NCI-H2196 treated with DMSO at 0.1 percent for 48 hours (cell line): ENCODE measurements around the gene ITPKB.

ENCODE experiments used
- DNase-seq: peaks from one replicate; lab custom pipeline; 2025; ENCODE audit not compliant: unreplicated experiment; lab: John Stamatoyannopoulos, UW

The ITPKB gene

GRCh38 chr1:226686440-226687425 is 52.3 kb downstream of the ITPKB start:
- DNase-seq = no peak

DNA sequence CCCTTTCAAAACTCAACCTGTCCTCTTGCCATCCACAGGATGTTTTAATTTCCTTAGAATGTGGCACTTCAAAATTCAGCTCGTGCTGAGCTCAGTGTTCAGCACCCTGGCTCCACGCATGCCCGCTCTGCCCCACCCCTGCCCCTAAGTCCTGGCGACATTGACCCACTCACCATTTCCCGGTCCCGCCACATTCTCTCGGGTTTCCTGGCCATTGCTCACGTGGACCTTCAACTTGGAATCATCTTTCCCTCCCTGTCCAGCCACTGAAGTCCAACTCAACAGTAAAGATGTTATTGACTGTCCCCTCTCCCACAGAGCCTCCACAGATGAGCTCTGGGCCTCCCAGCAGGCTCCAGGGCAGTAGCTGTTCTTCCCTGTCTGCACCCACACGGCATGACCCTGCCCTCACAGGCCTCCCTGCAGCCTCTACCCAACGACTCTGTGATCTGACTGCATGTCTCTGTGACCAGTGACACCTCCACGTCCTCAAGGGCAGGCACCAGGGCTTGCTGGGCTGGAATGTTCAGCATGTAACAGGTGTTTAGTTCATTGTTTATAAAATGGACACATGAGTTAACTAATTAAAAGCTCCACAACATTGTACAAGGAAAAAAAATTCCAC is 53.8 kb downstream of the ITPKB start:
- no peak for DNase-seq

DNA sequence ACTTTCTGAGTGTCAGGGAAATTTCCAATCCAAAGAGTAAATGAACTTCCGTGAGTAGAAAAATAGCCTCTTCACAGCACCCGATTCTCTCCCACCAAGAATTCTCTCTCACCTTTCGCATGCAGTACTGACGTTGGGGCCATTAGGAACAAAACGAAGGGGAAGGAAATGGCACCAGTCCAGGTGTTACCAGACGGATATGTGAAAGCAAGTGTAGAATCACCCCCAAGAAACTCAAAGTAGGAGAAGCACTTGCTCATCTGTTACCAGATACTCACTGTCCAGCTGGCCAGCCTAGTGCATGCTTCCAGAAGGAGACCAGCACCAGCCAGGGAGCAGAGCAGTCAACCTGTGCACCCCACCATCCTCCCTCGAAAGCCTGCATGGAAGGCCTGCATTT is 55.1 kb downstream of the ITPKB start:
- no peak for DNase-seq

- DNase-seq = no peak
Observed at GRCh38 chr1:226682871-226683814, 55.9 kb downstream of the ITPKB start.

GRCh38 chr1:226681652-226682493 is 57.2 kb downstream of the ITPKB start:
- no peak for DNase-seq

- no peak for DNase-seq
Observed at GRCh38 chr1:226680653-226681052, 58.4 kb downstream of the ITPKB start.

- DNase-seq = no peak
Observed at GRCh38 chr1:226679853-226680516, 59.1 kb downstream of the ITPKB start.

GRCh38 chr1:226679262-226679661 is 59.8 kb downstream of the ITPKB start:
- no peak for DNase-seq

DNA sequence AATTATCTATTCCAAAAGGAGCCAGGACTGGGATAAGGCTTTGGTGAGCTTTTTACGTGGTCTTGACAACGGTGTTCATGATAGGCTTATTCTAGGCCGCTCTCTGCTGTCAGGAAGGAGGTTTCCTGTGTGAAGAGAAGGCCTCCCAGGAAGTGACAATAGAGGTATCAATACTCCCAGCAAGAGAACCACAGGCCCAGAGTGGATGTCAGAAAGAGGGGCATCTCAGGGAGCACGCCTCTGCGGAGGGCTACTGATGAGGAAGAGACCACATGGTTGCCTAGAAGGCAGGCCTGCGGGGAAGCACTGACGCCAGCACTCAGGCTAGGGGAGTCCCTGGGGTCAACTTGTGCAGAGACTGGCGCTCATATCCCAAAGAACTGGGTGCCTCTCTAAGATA is 60.4 kb downstream of the ITPKB start:
- DNase-seq = no peak

DNA sequence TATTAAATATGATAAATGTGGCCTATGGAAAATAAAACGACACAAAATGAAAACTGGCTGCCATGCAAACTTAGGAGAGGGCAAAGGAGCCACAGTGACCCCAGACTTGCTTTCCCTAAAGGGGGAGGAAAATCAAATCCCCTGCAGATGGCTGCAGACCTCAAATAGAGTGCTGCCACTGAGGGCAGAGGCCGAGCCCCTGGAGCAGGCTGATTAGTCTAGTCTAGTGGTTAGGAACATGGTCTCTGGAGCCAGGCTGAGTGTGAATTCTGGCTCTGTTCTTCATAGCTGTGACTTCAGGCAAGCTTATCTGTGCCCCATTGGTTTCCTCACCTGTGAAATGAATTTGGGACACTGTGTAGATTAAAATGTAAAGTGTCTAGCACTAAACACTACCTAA is 60.8 kb downstream of the ITPKB start:
- no peak for DNase-seq

DNA sequence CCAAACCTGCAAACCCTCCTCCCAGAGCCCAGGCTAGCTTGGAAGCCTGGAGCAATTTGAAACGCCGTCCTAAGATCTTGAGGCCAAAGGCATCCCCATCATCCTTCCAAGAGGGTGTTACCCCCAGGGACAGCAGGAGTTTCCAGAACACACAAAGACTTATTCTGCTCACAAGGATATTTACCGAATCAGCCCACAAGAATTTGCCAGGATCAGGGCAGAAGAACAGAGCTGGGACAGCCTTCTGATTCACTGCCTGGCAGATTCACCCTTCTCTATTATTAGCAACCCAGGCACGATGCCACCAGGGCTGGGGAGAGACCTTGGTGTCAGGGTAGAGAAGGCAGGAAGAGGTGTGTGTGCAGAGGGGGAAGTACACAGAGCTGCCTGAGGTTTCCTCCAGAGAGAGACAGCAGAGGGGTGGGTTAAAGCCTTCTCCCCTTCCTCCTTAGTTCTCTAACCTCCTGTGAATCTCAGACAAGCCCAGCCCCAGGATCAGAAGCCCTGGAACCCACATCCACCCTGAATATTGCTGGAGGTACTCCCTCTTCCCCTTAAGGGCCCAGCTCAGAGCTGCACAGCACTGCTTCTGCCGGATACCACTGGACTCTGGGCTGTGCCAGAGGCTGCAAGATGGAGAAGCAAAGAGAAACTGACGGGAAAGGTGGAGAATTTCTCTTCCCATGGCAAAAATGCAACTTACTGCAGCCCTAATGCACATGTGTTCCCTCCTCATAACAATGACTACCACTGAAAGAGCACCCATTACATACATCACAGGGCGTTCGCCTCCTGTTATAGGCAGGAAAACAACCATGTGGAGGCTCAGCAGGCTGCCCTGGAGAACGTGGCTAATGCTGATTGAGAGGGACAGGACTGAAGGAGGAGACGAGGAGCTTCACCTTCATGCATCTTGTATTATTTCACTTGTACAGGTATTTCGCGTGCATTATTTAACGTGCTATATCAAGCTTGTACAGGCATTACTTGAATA is 61.8 kb downstream of the ITPKB start:
- DNase-seq = no peak

DNA sequence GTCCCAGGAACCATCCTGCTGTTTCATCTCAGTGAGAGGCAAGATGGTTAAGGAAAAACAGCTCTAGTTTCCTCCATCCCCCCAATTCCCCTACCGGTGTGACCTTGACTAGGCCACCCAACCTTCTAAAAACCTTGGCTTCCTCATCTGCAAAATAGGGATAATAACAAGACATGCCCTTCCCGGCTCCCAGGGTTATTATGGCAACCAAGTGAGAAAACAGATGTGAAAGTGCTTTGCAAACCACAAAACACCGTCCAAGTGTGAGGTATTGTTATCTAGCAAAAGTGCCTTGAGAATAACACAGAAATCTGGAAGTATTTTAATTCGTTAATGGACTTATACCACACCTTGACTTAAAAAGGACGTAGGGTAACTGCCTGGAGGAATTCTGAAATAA is 62.7 kb downstream of the ITPKB start:
- DNase-seq = no peak

- DNase-seq = no peak
Observed at GRCh38 chr1:226675715-226676357, 63.2 kb downstream of the ITPKB start.

DNA sequence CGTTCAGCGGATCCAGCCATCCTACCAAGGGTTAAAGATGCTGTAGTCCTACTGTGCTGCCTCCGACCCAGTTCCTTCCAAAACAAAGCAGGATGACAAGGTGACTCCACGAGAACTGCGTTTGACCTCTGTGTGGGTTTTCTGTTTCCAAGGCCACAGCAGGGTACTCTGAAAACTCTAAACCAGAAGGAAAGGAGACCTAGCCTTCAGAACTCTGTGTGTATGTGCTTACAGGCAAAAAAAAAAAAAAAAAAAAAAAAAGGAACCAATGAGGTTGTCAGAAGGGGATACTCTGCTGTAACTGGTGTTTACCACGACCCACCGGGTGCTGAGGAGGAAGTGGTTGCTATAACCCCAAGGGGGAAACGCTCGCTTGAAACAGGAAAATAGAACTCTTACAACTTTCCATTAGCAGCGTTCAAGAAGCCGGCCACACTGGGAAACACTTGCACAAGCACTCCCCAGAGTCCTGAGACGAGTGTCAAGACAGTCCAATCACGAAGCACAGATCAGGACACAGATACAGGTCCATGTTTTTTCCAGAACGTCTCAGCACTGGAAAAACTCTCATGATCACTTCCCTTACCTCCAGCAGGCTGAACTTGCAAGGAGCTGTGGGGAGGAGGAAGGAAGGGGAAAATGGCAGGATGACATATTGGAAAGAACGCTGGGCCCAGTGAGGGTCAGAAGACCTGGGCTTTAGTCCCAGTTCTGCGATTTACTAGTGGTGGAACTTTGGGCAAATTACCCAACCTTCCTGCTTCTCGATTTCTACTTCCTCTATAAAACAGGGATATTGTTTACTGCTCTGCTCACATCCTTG is 64.0 kb downstream of the ITPKB start:
- DNase-seq = no peak

DNA sequence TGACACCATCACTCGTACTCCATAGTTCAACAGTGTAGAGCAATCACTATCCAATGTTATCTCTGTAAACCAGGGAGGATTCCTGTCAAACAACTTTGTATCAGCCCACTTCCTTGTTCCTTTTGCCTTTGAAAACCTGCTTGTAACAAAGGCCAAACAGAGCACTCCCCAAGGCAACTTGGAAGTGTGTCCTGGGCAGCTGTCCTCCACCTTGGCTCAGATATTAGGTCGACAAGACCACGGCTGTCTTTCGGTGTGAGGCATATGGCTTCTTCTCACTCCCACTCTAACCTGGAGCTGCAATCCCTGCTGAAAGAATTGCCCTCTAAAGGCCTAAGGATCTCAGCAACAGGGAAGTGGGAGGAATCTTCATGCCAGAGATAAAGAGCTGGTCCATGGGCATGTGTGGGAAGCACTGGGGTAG is 66.7 kb downstream of the ITPKB start:
- no peak for DNase-seq

- DNase-seq = no peak
Observed at GRCh38 chr1:226671277-226671676, 67.8 kb downstream of the ITPKB start.

GRCh38 chr1:226670073-226670472 is 69.0 kb downstream of the ITPKB start:
- no peak for DNase-seq
